ENCODE results near the gene TULP4.
"Not testable (repeated sequence)": the region's sequence is repeated elsewhere in the genome, so short reads cannot be mapped to it uniquely, and the experiment has no call there.

The TULP4 gene

GRCh38 chr6:158514176-158514575 is 201.9 kb downstream of the TULP4 start:
- Histone ChIP-seq H3K36me3 (ENCODE audit: control insufficient read depth in 2 of 2, insufficient read depth in 2 of 2, low read length in 2 of 2) (no peaks in the 10 kb centered on the region), H3K9me3 (ENCODE audit: control insufficient read depth in 2 of 2, low read length in 2 of 2) (no peaks in the 10 kb centered on the region), H3K9ac (ENCODE audit: low read depth in 1 of 2, low read length in 2 of 2) (no peak overlapping the region), H3K4me3 (ENCODE audit: low read length in 2 of 2) (no peak overlapping the region), H3K4me1 (ENCODE audit: control insufficient read depth in 2 of 2, insufficient read depth in 2 of 2, low read length in 2 of 2) (peaks cover 0 to 4% of the 10 kb centered on the region in 2 donors), H3K27me3 (ENCODE audit: control insufficient read depth in 2 of 2, insufficient read depth in 2 of 2, low read length in 2 of 2) (peaks cover 4 to 13% of the 10 kb centered on the region in 2 donors), H3K27ac (ENCODE audit: low read depth in 2 of 2, low read length in 2 of 2) (no peak overlapping the region)

- H3K4me3 ChIP-seq (ENCODE audit: low read length in 2 of 2) = no peak overlapping the region
Measured at GRCh38 chr6:158514991-158515390, 202.7 kb downstream of the TULP4 start.

GRCh38 chr6:158516098-158516497 is 203.8 kb downstream of the TULP4 start:
- no peak overlapping the region for H3K27ac ChIP-seq (ENCODE audit: low read depth in 2 of 2, low read length in 2 of 2)
- peaks cover 0 to 4% of the 10 kb centered on the region in 2 donors for H3K4me1 ChIP-seq (ENCODE audit: control insufficient read depth in 2 of 2, insufficient read depth in 2 of 2, low read length in 2 of 2)
- no peaks in the 10 kb centered on the region for H3K36me3 ChIP-seq (ENCODE audit: control insufficient read depth in 2 of 2, insufficient read depth in 2 of 2, low read length in 2 of 2)
- peaks cover 8 to 13% of the 10 kb centered on the region in 2 donors for H3K27me3 ChIP-seq (ENCODE audit: control insufficient read depth in 2 of 2, insufficient read depth in 2 of 2, low read length in 2 of 2)
- H3K4me3 ChIP-seq (ENCODE audit: low read length in 2 of 2) = no peak overlapping the region
- no peak overlapping the region for H3K9ac ChIP-seq (ENCODE audit: low read depth in 1 of 2, low read length in 2 of 2)
- H3K9me3 ChIP-seq (ENCODE audit: control insufficient read depth in 2 of 2, low read length in 2 of 2) = no peaks in the 10 kb centered on the region

More at GRCh38 chr6:158514991-158515390, 202.7 kb downstream of the TULP4 start:
- Histone ChIP-seq H3K9me3 (ENCODE audit: control insufficient read depth in 2 of 2, low read length in 2 of 2) (no peaks in the 10 kb centered on the region), H3K36me3 (ENCODE audit: control insufficient read depth in 2 of 2, insufficient read depth in 2 of 2, low read length in 2 of 2) (no peaks in the 10 kb centered on the region), H3K4me1 (ENCODE audit: control insufficient read depth in 2 of 2, insufficient read depth in 2 of 2, low read length in 2 of 2) (peaks cover 0 to 4% of the 10 kb centered on the region in 2 donors), H3K27me3 (ENCODE audit: control insufficient read depth in 2 of 2, insufficient read depth in 2 of 2, low read length in 2 of 2) (peaks cover 8 to 13% of the 10 kb centered on the region in 2 donors), H3K9ac (ENCODE audit: low read depth in 1 of 2, low read length in 2 of 2) (no peak overlapping the region), H3K27ac (ENCODE audit: low read depth in 2 of 2, low read length in 2 of 2) (no peak overlapping the region)

- peaks cover 8 to 13% of the 10 kb centered on the region in 2 donors for H3K27me3 ChIP-seq (ENCODE audit: control insufficient read depth in 2 of 2, insufficient read depth in 2 of 2, low read length in 2 of 2)
- H3K9me3 ChIP-seq (ENCODE audit: control insufficient read depth in 2 of 2, low read length in 2 of 2) = no peaks in the 10 kb centered on the region
- H3K4me1 ChIP-seq (ENCODE audit: control insufficient read depth in 2 of 2, insufficient read depth in 2 of 2, low read length in 2 of 2) = peaks cover 0 to 4% of the 10 kb centered on the region in 2 donors
- no peaks in the 10 kb centered on the region for H3K36me3 ChIP-seq (ENCODE audit: control insufficient read depth in 2 of 2, insufficient read depth in 2 of 2, low read length in 2 of 2)
- no peak overlapping the region for H3K4me3 ChIP-seq (ENCODE audit: low read length in 2 of 2)
- no peak overlapping the region for H3K9ac ChIP-seq (ENCODE audit: low read depth in 1 of 2, low read length in 2 of 2)
- H3K27ac ChIP-seq (ENCODE audit: low read depth in 2 of 2, low read length in 2 of 2) = no peak overlapping the region
Measured at GRCh38 chr6:158517038-158517437, 204.8 kb downstream of the TULP4 start.

- Histone ChIP-seq H3K9ac (ENCODE audit: low read depth in 1 of 2, low read length in 2 of 2) (no peak overlapping the region), H3K4me1 (ENCODE audit: control insufficient read depth in 2 of 2, insufficient read depth in 2 of 2, low read length in 2 of 2) (peaks cover 0 to 4% of the 10 kb centered on the region in 2 donors), H3K27ac (ENCODE audit: low read depth in 2 of 2, low read length in 2 of 2) (no peak overlapping the region), H3K9me3 (ENCODE audit: control insufficient read depth in 2 of 2, low read length in 2 of 2) (no peaks in the 10 kb centered on the region), H3K27me3 (ENCODE audit: control insufficient read depth in 2 of 2, insufficient read depth in 2 of 2, low read length in 2 of 2) (peaks cover 8 to 13% of the 10 kb centered on the region in 2 donors), H3K4me3 (ENCODE audit: low read length in 2 of 2) (no peak overlapping the region), H3K36me3 (ENCODE audit: control insufficient read depth in 2 of 2, insufficient read depth in 2 of 2, low read length in 2 of 2) (no peaks in the 10 kb centered on the region)
Measured at GRCh38 chr6:158517581-158517980, 205.3 kb downstream of the TULP4 start.

GRCh38 chr6:158518191-158519127 is 206.2 kb downstream of the TULP4 start:
- H3K4me3 ChIP-seq (ENCODE audit: low read length in 2 of 2) = peak overlapping the region; percentile 0 to 51

GRCh38 chr6:158519300-158519699 is 207.0 kb downstream of the TULP4 start:
- H3K9me3 ChIP-seq (ENCODE audit: control insufficient read depth in 2 of 2, low read length in 2 of 2) = no peaks in the 10 kb centered on the region
- H3K27me3 ChIP-seq (ENCODE audit: control insufficient read depth in 2 of 2, insufficient read depth in 2 of 2, low read length in 2 of 2) = peaks cover 8 to 13% of the 10 kb centered on the region in 2 donors
- H3K4me1 ChIP-seq (ENCODE audit: control insufficient read depth in 2 of 2, insufficient read depth in 2 of 2, low read length in 2 of 2) = peaks cover 0 to 4% of the 10 kb centered on the region in 2 donors
- no peaks in the 10 kb centered on the region for H3K36me3 ChIP-seq (ENCODE audit: control insufficient read depth in 2 of 2, insufficient read depth in 2 of 2, low read length in 2 of 2)
- no peak overlapping the region for H3K4me3 ChIP-seq (ENCODE audit: low read length in 2 of 2)
- no peak overlapping the region for H3K27ac ChIP-seq (ENCODE audit: low read depth in 2 of 2, low read length in 2 of 2)
- no peak overlapping the region for H3K9ac ChIP-seq (ENCODE audit: low read depth in 1 of 2, low read length in 2 of 2)

More at GRCh38 chr6:158518191-158519127, 206.2 kb downstream of the TULP4 start:
- Histone ChIP-seq H3K36me3 (ENCODE audit: control insufficient read depth in 2 of 2, insufficient read depth in 2 of 2, low read length in 2 of 2) (no peaks in the 10 kb centered on the region), H3K9me3 (ENCODE audit: control insufficient read depth in 2 of 2, low read length in 2 of 2) (no peaks in the 10 kb centered on the region), H3K27ac (ENCODE audit: low read depth in 2 of 2, low read length in 2 of 2) (no peak overlapping the region), H3K9ac (ENCODE audit: low read depth in 1 of 2, low read length in 2 of 2) (no peak overlapping the region), H3K4me1 (ENCODE audit: control insufficient read depth in 2 of 2, insufficient read depth in 2 of 2, low read length in 2 of 2) (peaks cover 0 to 4% of the 10 kb centered on the region in 2 donors), H3K27me3 (ENCODE audit: control insufficient read depth in 2 of 2, insufficient read depth in 2 of 2, low read length in 2 of 2) (peaks cover 8 to 13% of the 10 kb centered on the region in 2 donors)

- Histone ChIP-seq H3K27ac (ENCODE audit: low read depth in 2 of 2, low read length in 2 of 2) (no peak overlapping the region), H3K36me3 (ENCODE audit: control insufficient read depth in 2 of 2, insufficient read depth in 2 of 2, low read length in 2 of 2) (no peaks in the 10 kb centered on the region), H3K9me3 (ENCODE audit: control insufficient read depth in 2 of 2, low read length in 2 of 2) (no peaks in the 10 kb centered on the region), H3K4me1 (ENCODE audit: control insufficient read depth in 2 of 2, insufficient read depth in 2 of 2, low read length in 2 of 2) (peaks cover 0 to 4% of the 10 kb centered on the region in 2 donors), H3K9ac (ENCODE audit: low read depth in 1 of 2, low read length in 2 of 2) (no peak overlapping the region), H3K27me3 (ENCODE audit: control insufficient read depth in 2 of 2, insufficient read depth in 2 of 2, low read length in 2 of 2) (peaks cover 8 to 17% of the 10 kb centered on the region in 2 donors), H3K4me3 (ENCODE audit: low read length in 2 of 2) (no peak overlapping the region)
Measured at GRCh38 chr6:158519761-158520160, 207.5 kb downstream of the TULP4 start.

- not testable (repeated sequence) for H3K27ac ChIP-seq (ENCODE audit: low read depth in 2 of 2, low read length in 2 of 2); H3K9ac ChIP-seq (ENCODE audit: low read depth in 1 of 2, low read length in 2 of 2); H3K4me1 ChIP-seq (ENCODE audit: control insufficient read depth in 2 of 2, insufficient read depth in 2 of 2, low read length in 2 of 2); H3K4me3 ChIP-seq (ENCODE audit: low read length in 2 of 2); H3K9me3 ChIP-seq (ENCODE audit: control insufficient read depth in 2 of 2, low read length in 2 of 2); H3K36me3 ChIP-seq (ENCODE audit: control insufficient read depth in 2 of 2, insufficient read depth in 2 of 2, low read length in 2 of 2)
- peaks cover 10 to 19% of the 10 kb centered on the region in 2 donors for H3K27me3 ChIP-seq (ENCODE audit: control insufficient read depth in 2 of 2, insufficient read depth in 2 of 2, low read length in 2 of 2)
Measured at GRCh38 chr6:158520975-158521374, 208.7 kb downstream of the TULP4 start.

GRCh38 chr6:158521759-158522158 is 209.5 kb downstream of the TULP4 start:
- H3K4me1 ChIP-seq (ENCODE audit: control insufficient read depth in 2 of 2, insufficient read depth in 2 of 2, low read length in 2 of 2) = peaks cover 0 to 4% of the 10 kb centered on the region in 2 donors
- no peaks in the 10 kb centered on the region for H3K9me3 ChIP-seq (ENCODE audit: control insufficient read depth in 2 of 2, low read length in 2 of 2)
- no peak overlapping the region for H3K27ac ChIP-seq (ENCODE audit: low read depth in 2 of 2, low read length in 2 of 2)
- no peak overlapping the region for H3K9ac ChIP-seq (ENCODE audit: low read depth in 1 of 2, low read length in 2 of 2)
- H3K36me3 ChIP-seq (ENCODE audit: control insufficient read depth in 2 of 2, insufficient read depth in 2 of 2, low read length in 2 of 2) = no peaks in the 10 kb centered on the region
- no peak overlapping the region for H3K4me3 ChIP-seq (ENCODE audit: low read length in 2 of 2)
- H3K27me3 ChIP-seq (ENCODE audit: control insufficient read depth in 2 of 2, insufficient read depth in 2 of 2, low read length in 2 of 2) = peaks cover 10 to 16% of the 10 kb centered on the region in 2 donors
